Measurements from ENCODE around the gene AGFG2. TPM values are rescaled to one million over a fixed set of nuclear protein-coding genes. Genes with fewer than 3 reads are reported as not detected.
"Not testable (repeated sequence)": the region's sequence is repeated elsewhere in the genome, so short reads cannot be mapped to it uniquely, and the experiment has no call there.

AGFG2 gene
- total RNA-seq, 1 donor from 2014 or later, result 48.6 TPM

GRCh38 chr7:100520138-100520537 is 18.9 kb upstream of the AGFG2 start:
- no peak overlapping the region for H3K4me3 Mint-ChIP-seq (ENCODE audit: unreplicated experiment)
- H3K27me3 Mint-ChIP-seq (ENCODE audit: unreplicated experiment), result peaks cover 4% of the 10 kb centered on the region
- no peaks in the 10 kb centered on the region for H3K9me3 Mint-ChIP-seq (ENCODE audit: unreplicated experiment)
- no peak overlapping the region for H3K27ac Mint-ChIP-seq (ENCODE audit: unreplicated experiment)
- H3K36me3 Mint-ChIP-seq (ENCODE audit: low read depth, unreplicated experiment), result no peaks in the 10 kb centered on the region
- no peak for DNase-seq (ENCODE audit: low spot score)
- TF ChIP-seq, protein P1, sequence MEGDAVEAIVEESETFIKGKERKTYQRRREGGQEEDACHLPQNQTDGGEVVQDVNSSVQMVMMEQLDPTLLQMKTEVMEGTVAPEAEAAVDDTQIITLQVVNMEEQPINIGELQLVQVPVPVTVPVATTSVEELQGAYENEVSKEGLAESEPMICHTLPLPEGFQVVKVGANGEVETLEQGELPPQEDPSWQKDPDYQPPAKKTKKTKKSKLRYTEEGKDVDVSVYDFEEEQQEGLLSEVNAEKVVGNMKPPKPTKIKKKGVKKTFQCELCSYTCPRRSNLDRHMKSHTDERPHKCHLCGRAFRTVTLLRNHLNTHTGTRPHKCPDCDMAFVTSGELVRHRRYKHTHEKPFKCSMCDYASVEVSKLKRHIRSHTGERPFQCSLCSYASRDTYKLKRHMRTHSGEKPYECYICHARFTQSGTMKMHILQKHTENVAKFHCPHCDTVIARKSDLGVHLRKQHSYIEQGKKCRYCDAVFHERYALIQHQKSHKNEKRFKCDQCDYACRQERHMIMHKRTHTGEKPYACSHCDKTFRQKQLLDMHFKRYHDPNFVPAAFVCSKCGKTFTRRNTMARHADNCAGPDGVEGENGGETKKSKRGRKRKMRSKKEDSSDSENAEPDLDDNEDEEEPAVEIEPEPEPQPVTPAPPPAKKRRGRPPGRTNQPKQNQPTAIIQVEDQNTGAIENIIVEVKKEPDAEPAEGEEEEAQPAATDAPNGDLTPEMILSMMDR (IDR thresholded peaks at IDR 0.05; ENCODE audit: unreplicated experiment), result no peak
- H3K4me1 Mint-ChIP-seq (ENCODE audit: unreplicated experiment), result peaks cover 2% of the 10 kb centered on the region

DNA sequence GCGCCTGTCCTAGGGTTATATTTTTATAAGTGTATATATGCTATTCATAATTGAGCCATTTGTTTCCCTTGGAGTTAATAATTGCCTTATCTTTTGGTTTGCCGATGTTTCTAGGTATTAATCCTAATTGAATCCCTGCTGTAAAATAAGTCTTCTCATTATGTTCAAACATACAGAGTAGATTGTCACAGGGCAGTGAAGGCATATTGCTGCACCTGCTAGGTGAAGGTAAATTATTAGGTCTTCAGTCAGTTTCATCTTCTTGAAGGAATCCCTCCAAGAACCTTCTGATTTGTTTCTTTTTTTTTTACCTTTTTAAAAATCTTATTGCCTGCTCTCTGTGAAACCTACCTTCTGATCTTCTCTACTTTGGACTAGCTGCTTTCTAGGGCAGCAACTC is 17.9 kb upstream of the AGFG2 start:
- DNase-seq (ENCODE audit: low spot score), result no peak
- Mint-ChIP-seq H3K9me3 (ENCODE audit: unreplicated experiment) (no peaks in the 10 kb centered on the region), H3K4me3 (ENCODE audit: unreplicated experiment) (no peak overlapping the region), H3K4me1 (ENCODE audit: unreplicated experiment) (no peaks in the 10 kb centered on the region), H3K27ac (ENCODE audit: unreplicated experiment) (no peak overlapping the region), H3K27me3 (ENCODE audit: unreplicated experiment) (peaks cover 4% of the 10 kb centered on the region), H3K36me3 (ENCODE audit: low read depth, unreplicated experiment) (no peaks in the 10 kb centered on the region)
- TF ChIP-seq, protein P1 (IDR thresholded peaks at IDR 0.05; ENCODE audit: unreplicated experiment), result no peak

DNA sequence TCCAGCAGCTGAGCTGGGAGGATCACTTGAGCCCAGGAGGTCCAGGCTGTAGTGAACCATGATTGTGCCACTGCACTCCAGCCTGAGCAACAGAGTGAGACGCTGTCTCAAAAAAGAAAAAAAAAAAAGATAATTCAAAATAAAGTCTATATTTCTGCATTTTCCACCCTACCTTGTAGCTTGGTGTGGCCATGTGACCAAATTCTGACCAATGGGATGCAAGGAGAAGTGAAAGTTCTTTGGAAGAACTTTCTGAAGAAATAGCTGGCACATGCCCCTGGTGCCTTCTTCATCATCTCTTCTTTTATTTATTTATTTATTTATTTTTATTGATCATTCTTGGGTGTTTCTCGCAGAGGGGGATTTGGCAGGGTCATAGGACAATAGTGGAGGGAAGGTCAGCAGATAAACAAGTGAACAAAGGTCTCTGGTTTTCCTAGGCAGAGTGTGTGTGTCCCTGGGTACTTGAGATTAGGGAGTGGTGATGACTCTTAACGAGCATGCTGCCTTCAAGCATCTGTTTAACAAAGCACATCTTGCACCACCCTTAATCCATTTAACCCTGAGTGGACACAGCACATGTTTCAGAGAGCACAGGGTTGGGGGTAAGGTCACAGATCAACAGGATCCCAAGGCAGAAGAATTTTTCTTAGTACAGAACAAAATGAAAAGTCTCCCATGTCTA is 17.0 kb upstream of the AGFG2 start:
- H3K27ac Mint-ChIP-seq (ENCODE audit: unreplicated experiment); H3K36me3 Mint-ChIP-seq (ENCODE audit: low read depth, unreplicated experiment); H3K27me3 Mint-ChIP-seq (ENCODE audit: unreplicated experiment); H3K4me1 Mint-ChIP-seq (ENCODE audit: unreplicated experiment); H3K4me3 Mint-ChIP-seq (ENCODE audit: unreplicated experiment); DNase-seq (ENCODE audit: low spot score); H3K9me3 Mint-ChIP-seq (ENCODE audit: unreplicated experiment): not testable (repeated sequence)

GRCh38 chr7:100523192-100523591 is 15.8 kb upstream of the AGFG2 start:
- H3K4me3 Mint-ChIP-seq (ENCODE audit: unreplicated experiment); H3K9me3 Mint-ChIP-seq (ENCODE audit: unreplicated experiment); H3K4me1 Mint-ChIP-seq (ENCODE audit: unreplicated experiment); H3K36me3 Mint-ChIP-seq (ENCODE audit: low read depth, unreplicated experiment); DNase-seq (ENCODE audit: low spot score); H3K27ac Mint-ChIP-seq (ENCODE audit: unreplicated experiment); H3K27me3 Mint-ChIP-seq (ENCODE audit: unreplicated experiment): not testable (repeated sequence)

GRCh38 chr7:100528108-100528866 is 10.7 kb upstream of the AGFG2 start:
- not testable (repeated sequence) for H3K4me3 Mint-ChIP-seq (ENCODE audit: unreplicated experiment); H3K27me3 Mint-ChIP-seq (ENCODE audit: unreplicated experiment); DNase-seq (ENCODE audit: low spot score); H3K4me1 Mint-ChIP-seq (ENCODE audit: unreplicated experiment); H3K9me3 Mint-ChIP-seq (ENCODE audit: unreplicated experiment); H3K27ac Mint-ChIP-seq (ENCODE audit: unreplicated experiment); H3K36me3 Mint-ChIP-seq (ENCODE audit: low read depth, unreplicated experiment)

DNA sequence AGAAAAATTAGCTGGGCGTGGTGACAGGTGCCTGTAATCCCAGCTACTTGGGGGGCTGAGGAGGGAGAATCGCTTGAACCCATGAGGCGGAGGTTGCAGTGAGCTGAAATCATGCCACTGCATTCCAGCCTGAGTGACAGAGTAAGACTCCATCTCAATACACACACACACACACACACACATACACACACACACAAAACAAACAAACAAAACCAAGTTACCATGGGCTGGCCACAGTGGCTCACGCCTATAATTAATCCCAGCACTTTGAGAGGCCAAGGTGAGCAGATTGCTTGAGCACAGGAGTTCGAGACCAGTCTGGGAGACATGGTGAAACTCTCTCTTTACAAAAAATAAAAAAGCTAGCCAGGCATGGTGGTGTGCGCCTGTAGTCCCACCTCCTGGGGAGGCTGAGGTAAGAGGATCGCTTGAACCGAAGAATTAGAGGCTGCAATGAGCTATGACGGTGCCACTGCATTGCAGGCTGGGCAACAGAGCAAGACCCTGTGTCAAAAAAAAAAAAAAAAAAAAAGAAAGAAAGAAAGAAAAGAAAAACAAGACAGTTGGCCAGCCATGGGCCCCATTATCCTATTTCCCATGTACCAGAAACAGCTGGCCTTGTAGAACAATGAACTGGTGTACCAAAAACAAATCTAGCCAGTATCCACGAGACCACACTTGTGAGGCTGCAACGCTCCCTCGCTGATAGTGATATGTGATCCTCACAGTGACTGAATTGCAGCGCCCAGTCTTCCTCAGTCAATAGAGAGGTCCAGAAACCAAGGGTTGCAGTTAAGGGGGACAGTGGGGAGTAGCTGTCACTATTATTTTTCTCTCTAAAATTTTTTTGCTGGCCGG is 6.6 kb upstream of the AGFG2 start:
- Mint-ChIP-seq H3K9me3 (ENCODE audit: unreplicated experiment) (no peaks in the 10 kb centered on the region), H3K4me3 (ENCODE audit: unreplicated experiment) (no peak overlapping the region), H3K27ac (ENCODE audit: unreplicated experiment) (no peak overlapping the region), H3K27me3 (ENCODE audit: unreplicated experiment) (peaks cover 2% of the 10 kb centered on the region), H3K4me1 (ENCODE audit: unreplicated experiment) (no peaks in the 10 kb centered on the region), H3K36me3 (ENCODE audit: low read depth, unreplicated experiment) (no peaks in the 10 kb centered on the region)
- TF ChIP-seq, protein P1 (IDR thresholded peaks at IDR 0.05; ENCODE audit: unreplicated experiment), result no peak
- DNase-seq (ENCODE audit: low spot score), result no peak

GRCh38 chr7:100535982-100536381 is 3.0 kb upstream of the AGFG2 start:
- not testable (repeated sequence) for H3K9me3 Mint-ChIP-seq (ENCODE audit: unreplicated experiment); DNase-seq (ENCODE audit: low spot score); H3K4me1 Mint-ChIP-seq (ENCODE audit: unreplicated experiment); H3K27me3 Mint-ChIP-seq (ENCODE audit: unreplicated experiment); H3K4me3 Mint-ChIP-seq (ENCODE audit: unreplicated experiment); H3K36me3 Mint-ChIP-seq (ENCODE audit: low read depth, unreplicated experiment); H3K27ac Mint-ChIP-seq (ENCODE audit: unreplicated experiment)

DNA sequence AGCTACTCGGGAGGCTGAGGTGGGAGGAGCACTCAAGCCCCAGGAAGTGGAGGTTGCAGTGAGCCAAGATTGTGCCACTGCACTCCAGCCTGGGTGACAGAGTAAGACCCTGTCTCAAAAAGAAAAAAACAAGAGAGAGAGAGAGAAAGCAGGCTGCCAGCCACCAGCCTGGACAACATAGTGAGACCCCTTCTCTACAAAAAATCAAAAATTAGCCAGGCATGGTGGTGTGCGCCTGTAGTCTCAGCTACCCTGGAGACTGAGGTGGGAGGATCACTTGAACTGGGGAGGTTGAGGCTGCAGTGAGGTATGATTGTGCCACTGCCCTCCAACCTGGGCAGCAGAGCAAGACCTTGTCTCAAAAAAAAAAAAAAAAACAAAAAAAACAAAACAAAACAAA is 2.3 kb upstream of the AGFG2 start:
- not testable (repeated sequence) for H3K4me3 Mint-ChIP-seq (ENCODE audit: unreplicated experiment); H3K27ac Mint-ChIP-seq (ENCODE audit: unreplicated experiment); H3K9me3 Mint-ChIP-seq (ENCODE audit: unreplicated experiment); DNase-seq (ENCODE audit: low spot score); H3K36me3 Mint-ChIP-seq (ENCODE audit: low read depth, unreplicated experiment); H3K27me3 Mint-ChIP-seq (ENCODE audit: unreplicated experiment)
- H3K4me1 Mint-ChIP-seq (ENCODE audit: unreplicated experiment), result peaks cover 12% of the 10 kb centered on the region
